GM18517 (cell line): ENCODE data around the gene NCAM2.

Experiments
- ATAC-seq: cut with Tn5 transposase; IDR thresholded peaks from one replicate; pipeline ENCODE4 v1.9.1; 2021; ENCODE audit warnings: mild to moderate bottlenecking, moderate library complexity; ENCODE audit not compliant: unreplicated experiment

Gene NCAM2

DNA sequence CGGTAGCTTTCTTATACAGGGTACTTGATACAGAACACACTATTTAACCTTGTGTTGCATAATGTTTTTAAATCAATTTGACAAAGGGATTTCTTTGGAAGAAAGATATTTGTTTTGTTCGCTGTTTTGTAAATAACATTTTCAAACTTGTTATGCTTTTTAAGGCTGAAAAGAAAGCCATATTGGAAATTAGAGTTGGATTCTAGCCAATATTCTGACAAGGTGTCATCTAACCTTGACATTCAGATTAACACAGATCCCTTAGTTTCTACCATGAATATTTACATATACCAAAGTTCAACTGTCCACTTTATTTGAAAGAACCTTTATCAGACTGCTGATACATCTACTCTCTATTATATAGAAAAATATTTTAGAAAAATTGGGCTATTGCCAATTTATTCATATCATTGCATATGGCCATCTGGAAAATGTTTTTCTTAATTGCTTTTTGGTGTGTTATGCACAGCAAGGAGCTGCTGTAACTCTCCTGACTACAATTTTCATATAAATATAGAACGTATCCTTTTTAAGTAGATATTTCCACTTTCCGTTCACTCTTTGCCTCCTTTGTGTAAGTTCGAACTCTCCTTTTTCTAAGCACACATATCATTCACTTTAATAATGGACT lies 206.3 kb downstream of the NCAM2 start:
- ATAC-seq, result no peak

DNA sequence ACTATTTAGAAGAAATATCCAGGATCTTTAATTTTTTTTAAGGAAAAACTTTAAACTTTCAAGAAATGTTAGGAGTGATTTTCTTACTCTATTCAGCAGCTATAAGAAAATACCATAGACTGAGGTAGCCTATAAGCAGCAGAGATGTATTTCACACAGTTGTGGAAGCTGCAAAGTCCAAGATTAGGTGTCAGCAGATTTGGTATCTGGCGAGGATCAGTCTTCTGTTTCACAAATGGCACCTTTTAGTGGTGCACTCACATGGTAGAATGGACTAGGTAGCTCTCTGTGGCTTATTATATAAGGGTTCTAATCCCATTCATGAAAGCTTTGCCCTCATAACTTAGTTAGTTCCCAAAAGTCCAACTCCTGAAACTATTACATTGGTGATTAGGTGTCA lies 207.4 kb downstream of the NCAM2 start:
- no peak for ATAC-seq

DNA sequence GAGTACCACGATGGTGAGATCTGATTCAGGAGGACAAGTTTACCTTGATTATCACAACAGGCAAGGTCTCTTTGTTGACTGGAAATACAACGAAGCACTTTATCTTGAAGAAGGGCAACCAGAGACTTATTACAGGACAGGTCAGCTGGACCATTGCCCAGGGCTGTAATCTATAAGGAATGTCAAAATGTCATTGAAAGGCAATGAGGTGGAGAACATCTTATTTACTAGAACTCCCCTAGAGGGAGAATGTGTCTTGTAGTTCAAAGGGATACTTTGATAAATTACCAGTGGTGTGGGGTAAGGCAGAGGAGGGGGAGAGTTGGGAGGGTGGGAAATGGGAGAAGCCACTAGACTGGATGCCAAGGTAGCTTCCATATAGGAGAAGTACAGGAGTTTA lies 212.3 kb downstream of the NCAM2 start:
- no peak for ATAC-seq

DNA sequence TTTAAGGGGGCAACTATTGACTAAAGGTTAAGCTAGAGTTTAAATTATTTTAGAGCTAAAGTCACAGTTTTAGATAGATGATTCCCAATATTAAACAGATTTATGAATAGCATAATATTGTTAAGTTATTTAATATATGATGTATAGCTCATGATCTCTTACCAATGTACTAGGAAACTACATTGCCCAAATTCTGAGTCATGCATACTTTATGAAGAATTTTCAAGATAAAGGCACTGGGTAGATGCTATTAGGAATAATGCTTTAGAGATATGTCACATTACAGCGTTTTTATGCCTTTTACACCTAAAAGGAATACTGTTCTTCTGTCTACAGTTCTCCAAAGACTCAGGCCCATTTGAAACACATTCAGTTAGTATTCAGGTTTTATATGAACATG lies 215.1 kb downstream of the NCAM2 start:
- no peak for ATAC-seq

DNA sequence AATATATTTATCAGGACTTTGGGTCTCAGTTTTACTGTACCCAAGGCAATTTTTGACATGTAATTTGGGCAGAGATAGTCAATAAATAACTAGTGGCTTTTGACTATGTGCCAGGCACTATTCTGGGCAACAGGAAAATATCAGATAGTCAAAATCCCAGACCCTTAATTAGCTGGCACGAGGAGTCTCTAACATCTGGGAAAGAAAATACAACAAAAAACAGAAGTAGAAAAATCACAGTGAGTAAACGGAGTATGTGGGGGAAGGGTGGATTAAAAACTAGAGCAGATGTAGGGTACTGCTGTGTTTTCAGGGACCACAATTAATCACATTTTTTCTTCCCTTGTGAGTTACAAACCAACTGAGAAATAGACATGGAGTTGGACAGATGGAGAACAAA lies 217.8 kb downstream of the NCAM2 start:
- no peak for ATAC-seq

DNA sequence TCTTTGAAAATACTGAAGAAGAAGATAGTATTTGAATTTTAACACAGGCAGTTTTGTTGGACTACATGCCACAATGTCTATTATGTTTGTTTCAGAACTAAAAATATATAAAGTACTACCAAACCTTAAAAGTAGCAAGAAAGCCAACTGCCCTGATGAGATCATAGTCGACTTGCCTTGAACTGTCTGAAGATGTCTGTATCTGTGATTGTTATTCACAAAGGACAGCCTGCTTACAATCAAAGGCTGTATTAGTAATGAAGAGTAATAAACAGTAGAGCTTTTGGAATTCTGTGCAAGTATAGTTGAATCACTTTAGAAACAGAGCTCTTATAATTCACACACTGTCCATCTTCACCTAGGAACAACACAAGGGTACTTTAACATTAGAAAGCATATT lies 228.3 kb downstream of the NCAM2 start:
- ATAC-seq, result no peak

DNA sequence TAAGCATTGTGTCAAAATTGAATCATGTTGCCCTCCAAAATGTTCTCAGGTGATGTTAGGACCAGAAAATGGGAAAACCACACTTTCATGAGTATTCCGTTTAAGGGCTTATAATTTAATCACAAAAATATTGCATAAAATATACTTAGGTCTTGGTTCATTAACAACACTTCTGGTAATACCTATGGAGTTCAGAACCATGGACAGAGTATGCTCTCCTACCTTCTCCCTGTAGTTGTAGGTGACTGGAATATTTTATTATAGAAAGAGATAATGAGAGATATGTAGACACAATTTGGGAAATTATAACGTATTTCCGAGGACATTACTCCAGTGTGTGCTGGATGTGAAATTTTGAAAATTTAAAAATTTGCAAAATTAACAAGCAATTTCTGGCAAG lies 232.5 kb downstream of the NCAM2 start:
- ATAC-seq, result no peak

DNA sequence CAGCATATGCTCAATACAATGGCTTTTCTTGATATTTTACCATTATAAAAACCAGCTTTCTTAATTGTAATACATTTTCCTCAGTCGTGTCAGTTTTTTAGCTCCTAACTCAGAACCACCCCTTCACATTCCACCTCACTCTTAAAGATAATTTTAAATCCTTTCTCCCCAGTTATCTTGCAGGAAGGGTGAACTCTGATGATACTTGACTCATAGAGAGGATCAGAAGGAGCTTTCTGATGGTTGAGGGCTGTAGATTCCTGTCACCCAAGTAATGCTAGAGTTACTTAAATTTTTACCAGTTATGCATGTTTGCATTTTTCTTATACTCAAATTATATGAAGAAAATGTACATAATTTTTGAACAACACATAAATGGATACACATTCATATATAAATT lies 233.7 kb downstream of the NCAM2 start:
- ATAC-seq, result no peak

DNA sequence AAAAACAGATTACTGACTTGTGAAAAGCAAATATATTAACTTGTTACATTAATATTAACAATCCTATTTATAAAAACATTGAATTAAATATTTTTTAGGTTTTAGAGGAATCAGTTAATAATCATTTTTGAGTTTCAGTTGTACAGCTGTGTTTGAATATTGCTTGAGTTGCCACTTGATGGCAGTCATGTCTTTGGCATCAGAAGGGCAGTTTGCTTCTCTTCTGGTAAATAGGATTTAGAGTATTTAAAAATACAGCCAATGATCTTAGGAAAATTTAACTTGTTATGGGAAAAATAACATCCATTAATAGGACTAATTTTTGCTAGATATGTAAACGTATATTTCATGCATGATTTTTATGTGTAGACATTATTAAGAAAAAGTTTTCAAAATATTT lies 234.1 kb downstream of the NCAM2 start:
- no peak for ATAC-seq

DNA sequence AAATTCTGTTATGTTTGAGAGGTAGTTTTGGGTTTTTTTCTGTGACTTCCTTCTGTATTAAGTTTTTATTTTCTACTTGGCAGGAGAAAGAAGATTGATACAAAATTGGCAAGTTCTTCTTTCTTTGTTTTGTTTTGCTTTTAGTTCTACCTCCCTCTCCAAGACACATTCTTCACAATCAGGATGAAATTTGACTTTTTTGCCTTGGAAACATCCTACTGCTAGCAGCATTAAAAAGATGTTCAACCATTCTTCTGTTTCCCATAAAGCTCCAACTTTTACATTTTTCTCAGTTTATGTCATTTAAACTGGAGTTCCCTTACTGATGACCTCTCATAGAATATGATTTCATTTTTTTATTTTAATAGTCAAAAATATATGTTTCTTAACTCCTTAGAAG lies 234.8 kb downstream of the NCAM2 start:
- no peak for ATAC-seq

DNA sequence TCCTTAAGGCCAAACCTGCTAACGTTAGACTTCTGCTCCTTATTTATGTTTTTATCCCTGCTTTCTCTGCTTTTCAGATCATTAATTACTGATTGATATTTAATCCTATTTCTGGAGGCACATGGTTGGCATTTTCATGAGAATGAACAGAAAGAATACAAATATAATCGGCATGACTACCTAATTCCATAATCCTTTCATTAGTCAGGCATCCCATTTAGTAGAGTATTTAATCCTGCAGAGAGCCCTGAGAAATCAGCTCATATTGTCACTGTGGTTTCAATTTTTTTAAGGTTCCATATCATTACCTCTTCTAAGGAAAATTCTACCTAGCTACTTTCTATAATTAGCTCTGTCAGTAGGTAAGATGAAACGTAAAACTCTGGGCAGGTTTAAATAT lies 238.8 kb downstream of the NCAM2 start:
- ATAC-seq, result no peak

DNA sequence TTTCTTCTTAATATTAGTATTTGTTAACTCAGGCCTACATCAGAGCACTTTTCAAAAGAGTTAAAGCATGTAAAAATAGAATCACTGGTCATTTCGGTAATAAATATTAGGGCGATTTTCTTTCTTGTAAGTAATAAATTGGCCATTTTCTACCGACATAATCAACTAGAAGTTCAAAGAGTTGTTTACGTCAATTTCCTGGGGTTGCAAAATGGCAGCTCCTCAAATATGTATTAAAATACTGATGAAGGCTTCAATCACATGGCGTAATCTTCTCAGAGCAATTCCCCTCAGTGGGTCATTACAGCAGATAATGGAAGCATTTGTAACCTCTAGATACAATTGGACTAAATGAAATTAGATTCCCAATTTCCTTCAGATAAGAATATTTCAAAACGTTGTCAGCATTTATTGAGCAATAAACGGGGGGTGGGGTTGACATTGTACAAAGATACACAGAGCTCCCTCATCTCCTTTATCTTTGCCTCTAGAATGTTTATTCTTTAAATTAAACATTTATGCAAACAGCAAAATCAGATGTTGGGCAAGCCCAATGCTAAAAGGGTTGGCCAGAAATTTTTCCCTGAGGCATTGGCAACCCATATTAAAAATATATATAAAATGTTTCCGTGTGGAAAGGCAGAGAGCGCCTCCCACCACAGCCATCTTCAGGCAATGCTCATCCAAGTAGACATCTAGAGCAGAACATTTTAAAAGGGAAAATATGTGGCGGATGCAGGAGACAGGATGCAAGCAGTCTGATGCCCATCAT lies 240.6 kb downstream of the NCAM2 start:
- no peak for ATAC-seq

DNA sequence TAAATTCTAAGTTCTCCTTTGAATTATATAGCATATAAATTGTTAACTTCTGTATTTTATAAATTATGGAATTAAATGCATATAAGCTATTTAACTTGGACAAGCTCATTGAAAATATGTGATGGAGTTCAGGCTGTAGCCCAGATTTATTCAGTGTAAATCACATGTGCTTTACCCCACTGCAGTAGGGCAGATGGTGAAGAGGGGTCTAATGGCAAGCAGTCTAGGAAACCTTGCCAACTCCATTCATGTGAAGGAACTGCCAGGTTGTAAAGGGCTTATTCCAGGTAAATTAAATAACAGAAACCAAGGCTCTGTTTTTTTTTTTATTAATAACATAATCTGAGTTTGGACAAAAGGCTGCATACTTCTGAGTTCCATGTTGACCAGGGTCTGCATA lies 243.2 kb downstream of the NCAM2 start:
- no peak for ATAC-seq

DNA sequence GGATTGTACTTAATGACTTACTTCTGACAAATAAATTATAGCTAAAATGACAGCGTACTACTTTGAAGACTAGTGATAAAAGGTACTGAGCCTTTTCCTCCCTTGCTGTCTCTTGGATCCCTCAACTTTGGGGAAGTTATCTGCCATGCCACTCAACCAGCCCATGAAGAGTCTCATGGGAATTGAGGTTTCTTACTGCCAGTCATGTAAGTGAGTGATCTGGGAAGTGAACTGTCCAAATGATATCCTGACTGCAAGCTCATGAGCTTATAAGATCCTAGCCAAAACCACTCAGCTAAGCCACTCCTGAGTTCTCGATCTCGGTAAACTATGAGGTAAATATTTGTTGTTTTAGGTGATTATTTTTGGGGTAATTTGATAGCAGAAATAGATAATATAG lies 247.8 kb downstream of the NCAM2 start:
- no peak for ATAC-seq

DNA sequence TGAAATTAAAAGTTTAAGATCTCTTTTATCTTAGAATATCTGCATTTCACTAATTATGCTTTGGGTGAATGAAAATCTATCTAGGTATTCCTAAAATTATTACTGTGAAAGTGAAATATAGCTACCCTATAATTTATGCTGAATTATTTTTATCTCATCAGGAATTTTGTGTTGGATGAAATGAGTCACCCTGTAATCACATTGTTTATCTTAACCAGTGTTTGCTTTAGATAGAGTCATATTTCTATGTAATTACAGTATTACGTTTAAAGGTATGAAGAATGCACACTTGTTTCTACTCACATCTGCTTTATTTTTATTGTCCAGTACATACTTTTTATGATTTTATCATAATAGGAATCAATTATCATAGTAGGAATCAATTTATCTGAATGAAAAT lies 249.2 kb downstream of the NCAM2 start:
- no peak for ATAC-seq

DNA sequence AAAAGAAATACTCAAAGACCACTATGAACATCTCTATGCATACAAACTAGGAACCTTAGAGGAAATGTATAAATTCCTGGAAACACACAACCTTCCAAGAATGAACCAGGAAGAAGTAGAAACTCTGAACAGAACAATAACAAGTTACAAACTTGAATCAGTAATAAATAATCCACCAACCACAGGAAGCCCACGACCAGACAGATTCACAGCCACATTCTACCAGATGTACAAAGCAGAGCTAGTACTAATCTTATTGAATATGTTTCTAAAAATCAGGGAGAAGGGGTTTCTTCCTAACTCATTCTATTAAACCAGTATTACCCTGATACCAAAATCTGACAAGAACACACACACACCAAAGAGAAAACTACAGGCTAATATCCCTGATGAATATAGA lies 263.8 kb downstream of the NCAM2 start:
- ATAC-seq, result no peak

DNA sequence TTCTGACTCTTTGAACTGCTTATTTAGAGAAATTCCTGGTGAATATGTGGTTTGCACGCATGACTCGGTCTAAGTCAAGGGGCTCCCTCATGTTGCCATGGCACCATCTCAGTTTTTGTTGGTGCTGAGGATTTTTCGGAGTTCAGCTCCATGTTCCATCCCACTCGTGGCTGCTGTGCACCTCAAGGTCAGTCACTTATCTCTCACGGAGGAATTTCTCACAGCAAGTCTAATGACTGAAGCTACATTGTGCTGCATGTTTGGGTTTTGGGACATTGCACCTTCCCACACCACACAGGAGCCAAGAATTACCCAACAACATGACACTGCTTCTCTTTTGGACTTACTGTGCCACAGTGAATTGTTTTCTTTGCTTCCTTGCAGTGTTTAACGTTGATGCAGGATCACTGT lies 269.9 kb downstream of the NCAM2 start:
- no peak for ATAC-seq

DNA sequence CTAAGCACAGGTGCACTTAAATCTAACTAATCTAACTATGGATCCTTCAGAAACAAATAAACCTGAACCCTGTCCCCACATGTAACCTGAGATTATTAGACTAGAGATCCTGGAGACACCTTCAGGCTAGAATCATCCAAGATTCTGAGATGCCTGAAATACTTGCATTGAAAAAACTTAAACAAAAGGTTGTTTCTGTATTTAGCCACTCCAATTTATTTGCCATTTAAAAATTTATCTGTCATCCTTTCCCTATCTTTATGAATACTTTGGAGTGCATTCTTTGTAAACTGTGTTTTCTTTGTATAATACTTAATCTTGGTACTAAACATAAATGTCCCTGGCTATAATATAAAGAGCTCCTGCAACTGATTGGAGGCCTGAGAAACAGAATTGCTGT lies 270.7 kb downstream of the NCAM2 start:
- ATAC-seq, result no peak

DNA sequence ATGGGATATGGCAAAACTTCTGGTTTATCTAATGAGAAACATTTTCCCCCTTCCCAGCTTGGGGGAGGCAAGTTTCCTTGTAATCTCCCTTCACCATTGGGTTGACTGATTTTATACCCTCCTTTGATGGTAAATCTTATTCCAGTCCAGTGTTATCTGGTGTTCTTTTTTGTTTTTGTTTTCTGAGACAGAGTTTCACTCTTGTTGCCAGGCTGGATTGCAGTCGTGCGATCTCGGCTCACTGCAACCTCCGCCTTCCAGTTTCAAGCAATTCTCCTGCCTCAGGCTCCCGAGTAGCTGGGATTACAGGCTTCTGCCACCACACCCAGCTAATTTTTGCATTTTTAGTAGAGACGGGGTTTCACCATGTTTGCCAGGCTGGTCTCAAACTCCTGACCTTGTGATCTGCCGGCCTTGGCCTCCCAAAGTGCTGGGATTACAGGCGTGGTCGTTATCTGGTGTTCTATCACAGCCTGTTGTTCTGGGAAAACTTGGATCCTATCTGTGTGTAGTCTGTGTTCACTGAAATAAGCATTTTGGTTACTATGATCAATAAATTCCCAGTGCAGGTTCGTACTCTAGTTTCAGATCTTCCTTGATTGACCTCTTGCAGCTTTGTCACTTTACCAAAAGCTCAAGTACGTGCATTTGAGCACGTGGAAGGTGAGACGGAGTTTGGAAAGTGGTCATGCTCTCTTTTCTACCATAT lies 281.1 kb downstream of the NCAM2 start:
- no peak for ATAC-seq

DNA sequence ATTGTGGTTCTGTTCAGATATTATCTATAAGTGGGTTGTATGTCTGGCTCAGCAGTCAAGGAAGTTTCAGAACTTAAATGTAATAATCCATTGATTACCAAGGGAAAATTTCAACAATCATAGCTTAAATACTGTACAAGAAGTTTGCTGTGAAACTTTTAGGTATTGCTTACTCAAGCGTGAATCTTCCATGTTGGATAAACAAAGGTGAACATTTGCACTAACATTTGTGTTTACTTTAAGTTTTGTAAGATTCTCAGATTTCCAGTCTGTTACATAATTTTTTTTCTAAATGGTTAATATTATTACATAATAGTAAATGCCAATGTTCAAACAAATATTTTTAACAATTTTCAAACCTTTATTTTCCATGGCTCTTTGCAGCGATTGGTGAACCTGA lies 285.6 kb downstream of the NCAM2 start:
- ATAC-seq, result no peak

DNA sequence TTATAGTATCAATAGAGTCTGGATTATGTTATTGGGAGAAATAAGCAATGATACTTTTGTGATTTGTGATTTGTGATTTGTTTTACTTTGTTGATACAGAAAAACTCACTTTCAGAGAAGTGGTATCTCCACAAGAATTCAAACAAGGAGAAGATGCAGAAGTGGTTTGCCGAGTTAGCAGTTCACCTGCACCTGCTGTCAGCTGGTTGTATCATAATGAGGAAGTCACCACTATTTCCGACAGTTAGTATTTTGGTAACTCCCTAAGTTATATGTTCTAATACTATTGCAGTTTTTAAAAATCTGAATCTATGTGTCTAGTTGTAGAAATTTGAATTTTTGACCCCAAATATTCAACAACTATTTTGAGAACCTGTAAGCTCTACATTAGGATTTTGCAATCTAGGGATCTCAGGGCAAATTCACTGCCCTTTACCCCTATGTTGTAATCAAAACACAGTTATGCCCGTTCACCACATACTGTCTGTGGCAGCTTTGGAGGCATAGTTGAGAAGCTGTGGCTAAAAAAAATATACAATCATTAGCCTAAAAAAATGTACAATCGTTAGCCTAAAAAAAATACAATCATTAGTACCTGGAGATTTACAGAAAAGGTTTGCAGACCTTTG lies 288.1 kb downstream of the NCAM2 start:
- no peak for ATAC-seq

DNA sequence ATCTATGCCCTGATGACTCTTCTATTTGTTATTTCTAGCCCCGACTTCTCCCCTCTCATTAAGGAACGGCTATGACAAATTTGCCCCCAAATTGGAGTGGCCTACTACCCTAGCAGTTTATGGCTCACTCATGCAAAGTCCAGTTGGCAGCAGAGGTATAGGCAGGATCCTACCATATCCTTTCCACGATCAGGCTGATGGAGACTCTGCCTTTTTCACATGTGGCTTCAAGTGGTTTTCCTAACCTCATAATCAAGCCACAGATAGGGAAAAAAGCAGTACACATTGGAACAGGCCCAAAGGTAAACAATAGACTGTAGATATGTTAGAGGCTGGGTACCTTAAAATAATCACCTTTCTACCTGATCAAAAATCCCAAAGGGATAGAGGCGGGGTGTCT lies 292.5 kb downstream of the NCAM2 start:
- no peak for ATAC-seq
